Adrenal gland (tissue), 12 donors: Measurements from ENCODE around the gene DLG2. TPM values are rescaled to one million over a fixed set of nuclear protein-coding genes. Genes with fewer than 3 reads are reported as not detected.

Experiments
- DNase-seq, 7 donors: peaks; one replicate each; pipeline ENCODE4 v3.0.0-alpha.2; 2019 to 2020
- H3K27ac ChIP-seq, 5 donors: fragments of 200-600 bp; sonication (generic) in 4 of 5; 1 replicate in 3 of 5; 2 replicates in 2 of 5; pipeline versions ENCODE4 v1.5.1 to v1.8.0; 2016 to 2020; ENCODE audit warnings: mild to moderate bottlenecking in 1 of 5
- H3K27me3 ChIP-seq: fragments of 200-600 bp; 2 replicates; pipeline ENCODE4 v1.8.0; 2021
- H3K36me3 ChIP-seq, 2 donors: fragments of 200-600 bp; replicated peaks in 1 of 2; 1 replicate in 1 of 2; 2 replicates in 1 of 2; pipeline versions ENCODE4 v1.5.1 to v1.8.0; 2018 to 2022
- H3K4me1 ChIP-seq, 2 donors: fragments of 200-600 bp; replicated peaks in 1 of 2; 1 replicate in 1 of 2; 2 replicates in 1 of 2; pipeline versions ENCODE4 v1.5.1 to v1.8.0; 2018 to 2021
- H3K4me3 ChIP-seq, 4 donors: fragments of 200-600 bp; sonication (generic) in 3 of 4; one replicate each; pipeline ENCODE4 v1.5.1; 2016 to 2018
- H3K9me3 ChIP-seq, 3 donors: fragments of 200-600 bp; sonication (generic) in 1 of 3; replicated peaks in 1 of 3; 1 replicate in 2 of 3; 2 replicates in 1 of 3; pipeline versions ENCODE4 v1.5.1 to v1.8.0; 2016 to 2021
- CTCF ChIP-seq, 6 experiments: fragments of 450-650 bp in 4 of 6; fragments of 200-600 bp in 2 of 6; sonication (generic) in 1 of 6; IDR thresholded peaks; 1 replicate in 5 of 6; 2 replicates in 1 of 6; pipeline versions ENCODE4 v1.5.1 to v1.8.0; 2016 to 2021; ENCODE audit warnings: antibody characterized with exemption in 6 of 6, mild to moderate bottlenecking in 2 of 6, moderate library complexity in 1 of 6
- POLR2A ChIP-seq, 2 donors: fragments of 450-650 bp; IDR thresholded peaks; one replicate each; pipeline ENCODE4 v1.6.1; 2017; ENCODE audit warnings: antibody characterized with exemption in 2 of 2, mild to moderate bottlenecking in 2 of 2, moderate library complexity in 1 of 2
- WGBS, 4 donors: extraction: QIAGEN DNeasy Blood & Tissue Kit in 2 of 4; methylation state at CpG; one replicate each; pipeline versions ENCODE4 v1.1.5 to v1.1.7; 2013 to 2017; 5-methylcytosine and 5-hydroxymethylcytosine counted together
- intact Hi-C, 2 donors: fragments of 100-400 bp; cut with DNase I; formaldehyde crosslinking; loops; one replicate each; pipeline versions ENCODE4 v1.14.1 to v1.15.0; 2022 to 2023
- polyA plus RNA-seq, 3 donors: library from polyadenylated mRNA; stranded (reverse); fragments of 200-250 nt in 2 of 3; fragments of 350-450 nt in 1 of 3; fragmentation: Illumina TruSeq in 1 of 3; extraction: RNeasy Lipid Tissue Mini Kit (QIAGEN cat#74804) in 1 of 3; gene quantifications; one replicate each; pipeline ENCODE4 v1.2.3, GENCODE V29; 2013 to 2014
- total RNA-seq, 9 donors: library from RNA; depleted of rRNA in 4 of 9; stranded (reverse); fragments of >200 nt in 4 of 9; fragments of 120-200 nt in 1 of 9; fragmentation: NEBNext Ultra II Directional in 1 of 9; extraction: Animal tissue kit (Norgen Biotek cat#: 25700) in 1 of 9; gene quantifications; one replicate each; pipeline versions ENCODE4 v1.1.0 to v1.2.4, GENCODE V29; 2013 to 2023
- donor health status: healthy with polysubstance abuse.
- donor health status: Bipolar disorder and iron deficiency.
- donor health status: DM: yes; HTN: yes; CAD: no.
- donor health status: DM: no; HTN: no; CAD: no.
- donor health status: DM: no; HTN: no; CAD: no.
- donor health status: DM: yes; HTN: yes; CAD: no.

DLG2 gene
- total and polyA plus RNA-seq, 12 donors: 8.3 to 101 (median 37.5) TPM

- Histone ChIP-seq H3K4me3 (no peak overlapping the region), H3K9me3 (no peaks in the 10 kb centered on the region), H3K27ac (no peak overlapping the region), H3K27me3 (no peaks in the 10 kb centered on the region), H3K36me3 (no peaks in the 10 kb centered on the region), H3K4me1 (no peaks in the 10 kb centered on the region)
- WGBS, 4 donors: 61 to 77% (median 67%) methylated on average over 2 of the region's 2 CpGs
- DNase-seq: no peak
- no peak for TF ChIP-seq POLR2A (IDR thresholded peaks at IDR 0.05)
- TF ChIP-seq CTCF (IDR thresholded peaks at IDR 0.05): no peak
- intact Hi-C loops: no loop called here
Measured at GRCh38 chr11:83574519-83574918, 2052.6 kb downstream of the DLG2 start.

GRCh38 chr11:83572581-83573496 lies 2054.3 kb downstream of the DLG2 start:
- 63 to 68% (median 66%) methylated on average over 5 of the region's 5 CpGs for WGBS, 4 donors

GRCh38 chr11:83571302-83571701 lies 2055.8 kb downstream of the DLG2 start:
- intact Hi-C loops: no loop called here
- Histone ChIP-seq H3K36me3 (no peaks in the 10 kb centered on the region), H3K27ac (no peak overlapping the region), H3K9me3 (no peaks in the 10 kb centered on the region), H3K27me3 (no peaks in the 10 kb centered on the region), H3K4me1 (no peaks in the 10 kb centered on the region), H3K4me3 (no peak overlapping the region)
- DNase-seq: no peak
- WGBS, 4 donors: 63 to 69% (median 64%) methylated on average over 7 of the region's 7 CpGs
- TF ChIP-seq POLR2A (IDR thresholded peaks at IDR 0.05) (no peak), CTCF (IDR thresholded peaks at IDR 0.05) (no peak)

More at GRCh38 chr11:83572581-83573496, 2054.3 kb downstream of the DLG2 start:
- no peak for DNase-seq
- intact Hi-C loops: no loop called here
- Histone ChIP-seq H3K36me3 (no peaks in the 10 kb centered on the region), H3K9me3 (no peaks in the 10 kb centered on the region), H3K4me1 (no peaks in the 10 kb centered on the region), H3K4me3 (no peak overlapping the region), H3K27me3 (no peaks in the 10 kb centered on the region), H3K27ac (no peak overlapping the region)
- TF ChIP-seq POLR2A (IDR thresholded peaks at IDR 0.05) (no peak), CTCF (IDR thresholded peaks at IDR 0.05) (no peak)

- Histone ChIP-seq H3K27ac (no peak overlapping the region), H3K36me3 (no peaks in the 10 kb centered on the region), H3K27me3 (no peaks in the 10 kb centered on the region), H3K9me3 (no peaks in the 10 kb centered on the region), H3K4me3 (no peak overlapping the region), H3K4me1 (no peaks in the 10 kb centered on the region)
- WGBS, 4 donors: 48 to 71% (median 52%) methylated on average over 1 of the region's 1 CpG
- intact Hi-C loops: no loop called here
- no peak for DNase-seq
- TF ChIP-seq POLR2A (IDR thresholded peaks at IDR 0.05): no peak
- no peak for TF ChIP-seq CTCF (IDR thresholded peaks at IDR 0.05)
Measured at GRCh38 chr11:83569134-83569805, 2057.9 kb downstream of the DLG2 start.
